Stimulated activated CD8-positive, alpha-beta memory T cell treated with anti-CD3 and anti-CD28 coated beads, Interleukin-15, amount 100 ng/mL, for 1 hour (primary cell): ENCODE data around the gene ALPP.
"Not testable (repeated sequence)": the region's sequence is repeated elsewhere in the genome, so short reads cannot be mapped to it uniquely, and the experiment has no call there.

Experiments
- DNase-seq: peaks from one replicate; pipeline ENCODE4 v3.0.0-alpha.2; 2020; ENCODE audit warnings: low read depth

ALPP gene

DNA sequence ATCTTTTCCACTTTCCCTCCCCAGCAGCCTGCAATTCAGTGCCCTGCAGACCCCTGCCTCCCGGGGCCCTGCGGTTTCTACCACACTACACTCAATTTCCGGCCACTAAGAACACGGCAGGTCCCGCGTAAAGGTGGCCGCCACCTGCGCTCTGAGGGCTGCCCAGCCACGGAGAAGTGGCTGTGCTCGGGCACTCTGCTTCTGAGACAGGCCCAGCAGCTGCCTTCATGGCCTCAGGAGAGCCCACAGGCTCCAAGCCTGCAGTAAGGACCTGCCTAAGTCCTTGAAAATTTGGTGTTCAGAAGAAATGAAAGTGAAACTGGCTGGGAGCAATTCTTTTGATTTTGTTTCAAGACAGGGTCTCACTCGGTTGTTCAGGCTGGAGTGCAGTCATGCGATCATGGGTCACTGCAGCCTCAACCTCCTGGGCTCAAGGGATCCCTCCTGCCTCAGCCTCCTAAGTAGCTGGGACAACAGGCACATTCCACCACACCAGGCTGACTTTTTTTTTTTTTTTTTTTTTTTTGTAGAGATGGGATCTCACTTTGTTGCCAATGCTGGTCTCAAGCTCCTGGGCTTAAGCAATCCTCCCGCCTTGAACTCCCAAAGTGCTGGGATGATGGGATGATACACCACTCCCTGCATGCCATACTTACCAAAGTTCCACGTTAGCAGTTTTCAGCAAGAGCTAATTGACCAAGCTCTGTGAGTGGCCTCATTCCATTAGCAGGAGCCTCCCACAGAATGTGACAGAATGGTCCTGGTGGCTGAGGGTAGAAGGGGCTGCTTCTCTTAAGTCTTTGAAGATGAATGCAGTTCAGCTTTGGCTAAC lies 14.6 kb upstream of the ALPP start:
- DNase-seq: no peak

DNA sequence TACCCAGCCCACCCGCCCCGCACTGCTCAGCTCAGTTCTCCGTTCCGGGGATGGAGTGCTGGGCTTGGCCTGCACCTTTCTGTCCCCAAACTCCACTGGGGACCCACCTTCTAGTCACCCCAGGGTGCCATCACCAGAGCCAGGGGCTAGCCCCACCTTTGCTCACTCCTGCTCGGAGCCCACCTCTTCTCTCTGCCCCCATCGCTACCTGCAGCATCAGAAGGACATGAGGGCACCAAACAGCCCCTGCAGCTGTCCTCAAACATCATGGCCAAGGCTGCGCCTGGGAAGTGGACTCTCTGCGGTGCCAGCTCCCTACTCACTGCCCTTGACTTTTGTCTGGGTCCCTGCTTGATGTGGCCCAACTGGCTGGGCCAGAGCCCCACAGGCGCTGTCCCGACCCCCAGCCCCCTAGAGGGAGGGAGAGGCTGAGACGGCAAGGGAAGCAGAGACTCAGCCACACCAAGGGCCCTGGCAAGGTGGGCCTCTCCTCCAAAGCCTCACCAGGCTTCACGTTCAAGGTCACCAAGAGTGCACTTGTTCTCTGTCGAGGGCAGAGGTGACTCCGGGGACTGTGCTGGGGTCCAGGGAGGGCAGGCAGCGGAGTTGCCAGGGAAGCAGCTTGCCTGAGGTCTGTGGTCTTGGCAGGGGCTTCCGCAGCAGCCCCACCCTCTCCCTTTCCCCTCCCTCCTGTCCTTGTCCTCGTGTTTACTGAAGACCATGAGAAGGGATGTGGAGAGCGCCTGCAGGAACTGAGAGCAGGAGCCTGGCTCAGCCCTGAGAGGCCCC lies 13.6 kb upstream of the ALPP start:
- DNase-seq: not testable (repeated sequence)

DNA sequence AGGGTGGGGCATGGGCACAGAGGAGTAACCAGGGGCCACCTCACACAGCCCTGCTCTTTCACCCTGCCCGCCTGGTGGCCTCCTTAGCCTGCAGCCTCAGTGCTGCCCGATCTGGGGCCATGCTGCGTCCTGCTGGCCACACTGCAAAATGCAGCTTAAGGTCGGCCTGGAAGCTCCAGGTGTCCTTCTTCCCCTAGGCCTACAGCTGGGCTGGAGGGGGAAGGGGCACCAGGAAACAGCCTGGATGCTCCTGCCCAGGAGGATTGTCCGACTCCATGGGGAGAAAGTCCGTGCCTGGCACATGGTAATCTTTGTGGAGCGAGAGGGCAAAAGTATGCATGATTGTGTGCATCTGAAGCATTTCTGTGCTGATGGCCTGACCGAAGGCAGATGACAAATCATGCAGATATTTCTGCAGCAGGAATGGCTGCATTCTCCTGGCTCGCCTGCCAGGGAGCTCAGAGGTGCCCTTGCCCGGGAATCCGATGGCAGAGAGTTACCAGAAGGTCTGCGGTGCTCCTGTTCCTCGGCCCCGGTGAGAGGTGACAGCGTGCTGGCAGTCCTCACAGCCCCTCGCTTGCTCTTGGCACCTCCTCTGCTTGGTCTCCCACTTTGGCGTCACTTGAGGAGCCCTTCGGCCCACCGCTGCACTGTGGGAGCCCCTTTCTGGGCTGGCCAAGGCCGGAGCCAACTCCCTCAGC lies 12.8 kb upstream of the ALPP start:
- no peak for DNase-seq

DNA sequence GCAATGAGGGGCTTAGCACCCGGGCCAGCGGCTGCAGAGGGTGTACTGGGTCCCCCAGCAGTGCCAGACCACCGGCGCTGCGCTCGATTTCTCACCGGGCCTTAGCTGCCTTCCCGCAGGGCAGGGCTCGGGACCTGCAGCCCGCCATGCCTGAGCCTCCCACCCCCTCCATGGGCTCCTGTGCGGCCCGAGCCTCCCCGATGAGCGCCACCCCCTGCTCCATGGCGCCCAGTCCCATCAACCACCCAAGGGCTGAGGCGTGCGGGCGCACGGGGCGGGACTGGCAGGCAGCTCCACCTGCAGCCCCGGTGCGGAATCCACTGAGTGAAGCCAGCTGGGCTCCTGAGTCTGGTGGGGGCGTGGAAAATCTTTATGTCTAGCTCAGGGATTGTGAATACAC lies 12.1 kb upstream of the ALPP start:
- DNase-seq: not testable (repeated sequence)

DNA sequence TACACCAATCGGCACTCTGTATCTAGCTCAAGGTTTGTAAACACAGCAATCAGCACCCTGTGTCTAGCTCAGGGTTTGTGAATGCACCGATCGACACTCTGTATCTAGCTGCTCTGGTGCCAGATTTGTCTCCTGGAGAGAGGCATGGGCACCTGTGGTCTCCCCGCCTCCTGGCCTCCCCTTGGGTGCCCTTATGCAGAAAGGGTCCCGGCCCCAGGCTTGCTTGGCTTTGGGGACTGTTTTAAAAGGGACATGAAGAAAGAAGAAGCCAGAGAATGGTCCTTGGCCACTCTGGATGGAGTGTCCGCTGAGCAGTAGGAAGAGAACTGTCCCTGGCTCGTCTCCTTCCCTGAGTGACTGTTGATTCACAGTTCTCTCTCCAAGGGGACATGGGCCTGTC lies 11.5 kb upstream of the ALPP start:
- no peak for DNase-seq

DNA sequence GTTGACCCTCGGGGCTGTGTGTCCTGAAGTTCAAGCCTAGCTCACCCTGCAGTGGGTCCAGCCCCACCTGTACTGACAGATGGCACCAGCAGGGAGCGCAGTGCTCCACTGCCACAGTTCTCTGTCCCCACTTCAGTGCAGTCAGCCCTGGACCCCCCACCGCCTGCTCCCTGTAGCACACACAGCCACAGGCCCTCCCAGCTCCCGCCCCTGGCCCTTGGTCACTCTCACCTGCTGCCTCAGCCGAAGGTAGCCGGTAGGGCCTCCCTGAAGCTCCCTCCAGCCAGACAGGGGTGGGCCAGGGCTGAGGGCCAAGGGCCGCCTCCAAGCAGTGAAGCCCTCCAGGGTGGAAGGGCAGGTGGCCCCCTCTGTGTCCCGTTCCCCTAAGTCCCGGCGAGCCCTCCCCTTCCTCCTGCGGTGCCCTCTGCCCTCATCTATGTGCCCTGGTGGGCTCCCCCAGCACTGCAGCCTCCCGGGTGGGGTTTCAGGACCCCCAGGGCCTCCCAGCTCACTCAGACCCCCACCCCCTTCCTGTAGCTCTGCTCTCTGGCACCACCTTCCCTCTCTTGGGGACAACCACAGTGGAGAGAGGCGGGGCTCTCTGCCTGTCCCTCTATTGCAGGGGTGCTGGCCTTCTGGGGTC lies 10.8 kb upstream of the ALPP start:
- DNase-seq: no peak

DNA sequence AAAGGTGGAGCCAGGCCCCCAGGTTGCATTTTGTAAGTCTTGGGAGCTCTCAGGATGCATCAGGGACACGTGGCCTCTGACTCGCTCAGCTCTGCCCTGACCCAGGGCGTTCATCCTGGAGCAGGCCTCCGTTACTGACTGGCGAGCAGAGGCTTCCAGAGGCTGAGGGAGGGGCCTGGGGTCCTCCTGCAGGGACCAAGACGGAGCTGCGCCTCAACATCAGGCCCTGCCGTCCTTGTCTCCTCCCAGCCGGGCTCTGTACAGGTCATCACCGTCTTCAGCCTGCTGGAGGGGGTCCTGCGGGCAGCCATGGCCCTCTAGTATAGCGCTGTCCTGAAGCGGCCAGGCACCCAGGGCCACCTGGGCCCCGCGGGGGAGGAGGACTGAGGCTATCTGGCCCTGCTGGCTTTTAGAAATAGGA lies 10.2 kb upstream of the ALPP start:
- no peak for DNase-seq

DNA sequence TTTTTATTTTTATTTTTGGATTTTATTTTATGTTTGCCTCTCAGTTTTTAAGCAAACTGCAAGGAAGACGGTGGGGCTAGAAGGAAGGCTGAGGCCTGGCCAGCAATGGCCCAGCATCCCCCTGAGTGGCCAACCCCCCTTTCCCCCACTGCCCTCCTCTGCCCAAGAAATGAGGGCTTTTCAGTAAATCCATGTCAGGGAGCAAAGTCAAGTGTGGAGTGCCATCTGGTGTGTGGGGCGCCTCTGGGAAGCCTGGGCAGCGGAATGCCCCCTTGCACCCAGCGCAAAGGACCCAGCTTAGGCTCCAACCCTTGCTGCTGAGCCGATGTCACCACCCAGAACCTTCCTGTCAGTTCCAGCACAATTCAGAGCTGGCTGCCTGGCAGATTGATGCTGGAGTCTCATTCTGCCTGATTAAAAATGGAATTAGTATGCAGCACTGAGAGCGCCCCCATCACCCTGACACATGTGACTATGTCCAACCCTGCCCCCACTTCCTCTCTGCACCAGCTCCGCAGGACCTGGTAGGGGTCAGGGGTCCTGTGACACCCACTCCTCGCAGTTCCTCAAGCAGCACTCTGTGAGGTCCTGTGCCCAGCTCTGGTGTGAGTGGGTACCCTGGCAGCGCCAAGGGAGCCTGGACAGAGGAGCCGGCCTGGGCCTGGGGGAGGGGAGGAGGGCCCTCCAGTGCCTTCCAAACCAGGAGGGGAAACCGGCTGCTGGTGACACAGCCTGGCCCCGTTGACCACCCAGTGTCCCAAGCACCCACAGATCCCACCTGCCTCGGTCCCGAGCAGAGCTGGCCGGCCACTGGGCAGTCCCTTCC lies 9.2 kb upstream of the ALPP start:
- no peak for DNase-seq

DNA sequence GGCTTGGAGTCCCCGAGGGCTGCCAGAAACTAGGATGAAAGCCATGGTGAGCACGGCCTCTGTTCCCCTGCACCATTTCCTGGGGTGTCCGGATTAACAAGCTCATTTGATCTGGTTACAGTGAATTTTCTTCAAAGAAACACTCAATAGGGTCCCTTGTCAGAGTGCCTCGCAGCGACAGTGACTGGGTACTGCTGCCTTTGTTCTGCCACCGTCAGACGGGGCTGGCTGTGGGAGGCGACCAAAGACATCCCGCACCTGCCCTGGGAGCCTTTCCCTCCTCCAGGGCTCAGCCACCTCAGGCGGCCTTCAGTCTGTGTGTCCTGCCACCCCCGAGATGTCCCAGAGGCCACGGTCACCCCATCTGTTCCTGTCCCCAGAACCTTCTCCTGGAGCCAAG lies 8.5 kb upstream of the ALPP start:
- not testable (repeated sequence) for DNase-seq

DNA sequence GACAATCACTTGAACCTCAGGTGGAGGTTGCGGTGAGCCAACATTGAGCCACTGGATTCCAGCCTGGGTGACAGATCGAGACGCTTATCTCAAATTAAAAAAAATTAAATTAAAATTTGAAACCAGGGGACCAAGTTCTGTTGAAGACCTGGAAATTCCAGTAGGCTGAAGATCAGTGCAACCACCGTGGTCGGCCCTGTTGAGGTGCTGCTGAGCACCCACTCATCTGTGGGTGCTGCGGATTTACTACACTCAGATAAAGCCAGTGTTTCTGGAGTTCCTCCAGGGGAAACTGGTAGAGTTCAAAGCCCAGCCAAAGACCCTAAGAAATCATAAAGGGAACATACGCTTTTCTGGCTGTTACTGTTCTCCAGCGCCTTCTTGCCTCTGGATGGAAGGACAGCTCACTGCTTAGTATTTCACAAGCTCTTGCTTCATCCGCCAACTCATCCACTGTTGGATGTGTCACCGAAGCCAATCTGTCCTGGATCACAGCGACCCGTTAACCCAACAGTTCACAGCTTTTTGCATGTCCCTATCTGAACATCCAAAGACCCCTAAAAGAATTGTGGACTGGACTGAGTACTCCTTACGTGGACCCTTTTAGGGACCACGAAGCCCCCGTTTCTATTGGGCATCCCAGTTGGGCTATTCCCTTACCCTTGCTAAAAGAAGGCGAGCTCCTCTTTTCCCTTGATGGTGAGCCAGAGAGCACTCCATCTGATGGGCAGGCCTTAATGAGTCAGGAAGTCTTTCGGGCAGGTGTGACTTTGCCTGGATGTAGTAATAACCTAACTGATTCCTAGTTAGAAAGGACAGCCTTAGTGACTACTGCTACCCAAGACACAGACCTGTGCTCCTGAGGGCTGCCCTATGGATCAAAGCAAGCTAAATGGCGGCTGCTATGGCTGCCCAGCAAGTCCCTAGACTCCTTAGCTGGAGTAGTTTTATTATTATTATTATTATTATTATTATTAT lies 6.0 kb upstream of the ALPP start:
- DNase-seq: no peak

DNA sequence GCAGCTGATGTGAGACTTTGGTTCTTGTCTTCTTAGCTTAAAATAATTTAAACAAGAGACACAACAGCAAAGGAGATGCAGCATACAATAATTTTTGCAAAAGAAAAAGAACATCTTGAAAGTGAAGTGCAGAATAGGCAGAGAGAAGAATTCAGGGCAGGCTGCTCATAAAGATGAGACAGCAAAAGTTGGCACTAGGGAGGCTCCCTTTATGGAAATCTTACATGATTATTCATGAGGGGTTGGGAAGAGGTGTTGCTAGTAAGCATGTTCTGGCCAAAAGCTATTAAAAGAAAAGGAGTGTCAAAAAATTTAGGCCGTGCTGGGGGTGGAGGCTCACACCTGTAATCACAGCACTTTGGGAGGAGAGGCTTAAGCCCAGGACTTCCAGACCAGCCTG lies 4.2 kb upstream of the ALPP start:
- DNase-seq: no peak

DNA sequence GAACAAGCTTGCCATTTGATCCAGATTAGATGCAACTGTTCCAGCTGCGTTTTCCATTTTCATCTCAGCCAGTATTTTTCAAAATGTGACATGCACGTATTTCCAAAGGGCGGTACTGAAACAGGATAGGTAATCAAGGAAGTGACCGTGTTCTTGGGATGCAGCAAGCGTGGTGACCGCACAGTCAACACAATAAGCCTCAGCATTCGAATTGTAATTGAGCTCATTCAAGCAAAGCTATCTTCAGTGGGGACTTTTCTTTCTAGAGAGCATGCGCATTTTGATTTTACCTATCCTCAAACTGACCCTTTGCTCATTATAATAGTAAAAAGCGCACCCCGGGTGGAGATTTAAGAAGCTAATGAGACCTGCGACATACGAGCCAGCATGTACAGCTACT lies 3.4 kb upstream of the ALPP start:
- DNase-seq: no peak

DNA sequence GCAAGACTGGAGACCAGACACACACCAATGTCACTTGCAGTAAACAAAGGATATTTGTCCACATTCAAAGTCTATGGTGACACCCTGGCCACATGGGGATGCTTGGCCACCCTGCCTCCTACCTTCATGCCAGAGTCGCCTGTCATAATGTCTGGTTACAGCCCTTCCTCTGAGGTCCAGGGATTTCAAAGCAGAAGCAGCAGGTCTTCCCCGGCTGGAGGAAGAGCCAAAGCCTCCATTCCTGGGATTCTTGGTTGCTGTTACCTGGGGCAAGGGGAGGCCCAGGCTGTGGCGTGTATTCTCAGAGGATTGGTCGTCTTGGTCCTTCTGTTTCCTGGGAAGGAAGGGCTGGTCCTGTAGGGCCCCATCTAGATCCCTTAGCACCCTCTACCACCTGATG lies 2.3 kb upstream of the ALPP start:
- DNase-seq: no peak

DNA sequence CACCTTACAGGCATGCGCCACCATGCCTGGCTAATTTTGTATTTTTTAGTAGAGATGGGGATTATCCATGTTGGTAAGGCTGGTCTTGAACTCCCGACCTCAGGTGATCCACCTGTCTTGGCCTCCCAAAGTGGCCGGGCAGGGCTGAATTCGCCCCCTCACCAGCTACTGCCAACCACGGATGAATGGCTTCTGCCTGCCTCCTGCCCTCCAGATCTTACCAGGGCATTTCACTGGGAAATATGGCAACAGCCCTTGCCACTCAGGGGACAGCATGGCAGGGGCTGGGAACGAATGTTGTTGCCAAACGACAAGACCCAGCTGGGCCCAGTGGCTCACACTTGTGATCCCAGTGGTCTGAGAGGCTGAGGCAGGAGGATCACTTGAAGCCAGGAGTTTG lies 1.8 kb upstream of the ALPP start:
- DNase-seq: no peak

DNA sequence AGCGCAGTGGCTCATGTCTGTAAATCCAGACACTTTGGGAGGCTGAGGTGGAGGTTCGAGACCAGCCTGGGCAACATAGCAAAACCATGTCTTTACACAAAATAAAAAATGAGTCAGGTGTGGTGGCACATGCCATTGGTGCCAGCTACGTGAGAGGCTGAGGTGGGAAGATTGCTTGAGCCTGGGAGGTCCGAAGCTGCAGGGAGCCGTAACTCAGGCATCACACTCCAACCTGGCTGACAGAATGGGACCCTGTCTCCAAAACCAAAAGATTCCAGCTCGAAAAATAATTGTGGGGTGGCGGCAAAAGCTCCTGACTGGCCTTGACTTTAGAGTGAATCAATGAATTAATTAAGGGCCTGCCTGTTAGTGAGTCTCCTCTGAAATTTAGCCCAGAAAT lies 1.2 kb upstream of the ALPP start:
- DNase-seq: no peak

DNA sequence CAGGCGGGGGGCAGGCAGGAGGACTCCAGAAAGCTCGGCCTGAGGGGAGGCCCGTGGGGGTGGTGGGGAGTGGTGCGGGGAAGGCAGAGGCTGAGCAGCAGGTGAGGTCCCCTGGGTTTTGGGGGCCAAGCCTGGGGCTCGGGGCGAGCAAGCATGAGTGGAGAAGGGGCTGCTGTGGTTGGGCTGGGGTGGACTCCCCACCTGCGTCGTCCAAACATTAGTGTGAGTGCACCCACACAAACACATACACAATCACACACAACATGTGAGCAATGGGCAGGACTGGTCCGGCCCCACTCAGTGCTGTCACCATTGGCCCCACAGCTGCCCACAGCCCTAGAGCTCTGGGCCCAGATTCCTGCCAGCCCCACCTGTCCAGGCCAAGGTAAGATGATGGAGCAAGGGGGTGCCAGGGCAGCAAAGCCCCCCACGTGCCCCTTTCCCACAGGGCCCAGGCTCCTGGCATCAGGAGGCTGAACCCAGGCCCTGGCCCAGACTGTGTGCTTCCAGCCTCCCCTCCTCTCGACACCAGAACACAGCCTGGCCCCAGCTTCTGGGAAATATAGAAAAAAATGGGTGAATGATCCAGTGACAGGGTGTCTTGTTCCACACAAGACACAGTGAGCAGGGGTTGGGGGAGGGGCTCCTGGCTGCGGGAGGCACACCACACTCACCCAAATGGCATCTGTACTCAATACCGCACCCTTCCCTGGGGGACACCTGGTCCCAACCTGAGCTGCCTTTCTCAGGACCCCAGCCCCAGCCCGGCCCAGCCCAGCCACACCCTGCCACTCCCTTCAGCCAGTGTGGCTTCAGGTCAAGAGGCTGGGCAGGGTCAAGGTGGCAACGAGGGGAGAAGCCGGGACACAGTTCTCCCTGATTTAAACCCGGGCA lies 463 bp upstream of the ALPP start:
- DNase-seq: no peak

DNA sequence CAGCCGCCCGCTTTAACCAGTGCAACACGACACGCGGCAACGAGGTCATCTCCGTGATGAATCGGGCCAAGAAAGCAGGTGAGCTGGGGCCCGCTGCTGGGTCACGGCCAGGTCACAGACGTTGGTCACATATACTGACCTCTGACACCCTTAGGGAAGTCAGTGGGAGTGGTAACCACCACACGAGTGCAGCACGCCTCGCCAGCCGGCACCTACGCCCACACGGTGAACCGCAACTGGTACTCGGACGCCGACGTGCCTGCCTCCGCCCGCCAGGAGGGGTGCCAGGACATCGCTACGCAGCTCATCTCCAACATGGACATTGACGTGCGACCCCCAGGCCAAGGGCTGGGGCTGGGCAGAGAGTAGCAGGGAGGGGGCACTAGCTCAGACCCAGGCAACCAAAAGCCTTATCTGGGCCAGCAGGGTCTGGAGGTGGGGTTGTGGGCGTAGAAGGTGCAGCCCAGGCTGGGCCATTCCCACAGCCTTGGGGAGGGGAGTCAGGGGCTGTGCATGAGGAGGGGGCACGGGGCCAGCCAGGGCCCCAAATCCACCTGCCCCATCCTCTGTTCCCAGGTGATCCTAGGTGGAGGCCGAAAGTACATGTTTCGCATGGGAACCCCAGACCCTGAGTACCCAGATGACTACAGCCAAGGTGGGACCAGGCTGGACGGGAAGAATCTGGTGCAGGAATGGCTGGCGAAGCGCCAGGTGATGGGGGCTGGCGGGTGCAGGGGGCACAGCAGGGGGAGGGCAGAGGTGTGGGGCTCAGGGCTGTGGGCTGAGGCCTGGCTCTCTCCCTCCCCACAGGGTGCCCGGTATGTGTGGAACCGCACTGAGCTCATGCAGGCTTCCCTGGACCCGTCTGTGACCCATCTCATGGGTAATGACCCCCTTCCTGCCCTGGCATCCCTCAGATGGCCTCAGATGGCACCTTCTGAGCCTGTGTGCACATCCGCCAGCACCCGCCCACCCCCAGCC lies 1.3 kb downstream of the ALPP start:
- DNase-seq: not testable (repeated sequence)
